ENCODE data around the gene EFR3B. TPM values are rescaled to one million over a fixed set of nuclear protein-coding genes. Genes with fewer than 3 reads are reported as not detected.
A peak's percentile ranks its signal among the peaks of the same experiment; 100 is the strongest.
"Not testable (repeated sequence)": the region's sequence is repeated elsewhere in the genome, so short reads cannot be mapped to it uniquely, and the experiment has no call there.

The EFR3B gene
- total RNA-seq, 4 donors from 2014 or later, result under 0.01 to 1.4 (median 0.32) TPM

- 46 to 78% methylated on average over 3 to 4 of the region's 5 CpGs for WGBS, 2 donors
- Histone ChIP-seq H3K4me1 (peaks cover 0 to 11% (median 0%) of the 10 kb centered on the region in 3 donors), H3K27ac (no peak overlapping the region), H3K27me3 (no peaks in the 10 kb centered on the region), H3K4me3 (no peak overlapping the region), H3K9me3 (no peaks in the 10 kb centered on the region), H3K36me3 (no peaks in the 10 kb centered on the region)
- intact Hi-C loops (cut with DNase I), result loop anchor here (10.0 kb wide), 1 partner anchor 719 kb away; no protein-coding TSS in a partner anchor
- DNase-seq, result no peak
- TF ChIP-seq, protein P1, sequence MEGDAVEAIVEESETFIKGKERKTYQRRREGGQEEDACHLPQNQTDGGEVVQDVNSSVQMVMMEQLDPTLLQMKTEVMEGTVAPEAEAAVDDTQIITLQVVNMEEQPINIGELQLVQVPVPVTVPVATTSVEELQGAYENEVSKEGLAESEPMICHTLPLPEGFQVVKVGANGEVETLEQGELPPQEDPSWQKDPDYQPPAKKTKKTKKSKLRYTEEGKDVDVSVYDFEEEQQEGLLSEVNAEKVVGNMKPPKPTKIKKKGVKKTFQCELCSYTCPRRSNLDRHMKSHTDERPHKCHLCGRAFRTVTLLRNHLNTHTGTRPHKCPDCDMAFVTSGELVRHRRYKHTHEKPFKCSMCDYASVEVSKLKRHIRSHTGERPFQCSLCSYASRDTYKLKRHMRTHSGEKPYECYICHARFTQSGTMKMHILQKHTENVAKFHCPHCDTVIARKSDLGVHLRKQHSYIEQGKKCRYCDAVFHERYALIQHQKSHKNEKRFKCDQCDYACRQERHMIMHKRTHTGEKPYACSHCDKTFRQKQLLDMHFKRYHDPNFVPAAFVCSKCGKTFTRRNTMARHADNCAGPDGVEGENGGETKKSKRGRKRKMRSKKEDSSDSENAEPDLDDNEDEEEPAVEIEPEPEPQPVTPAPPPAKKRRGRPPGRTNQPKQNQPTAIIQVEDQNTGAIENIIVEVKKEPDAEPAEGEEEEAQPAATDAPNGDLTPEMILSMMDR (IDR thresholded peaks at IDR 0.05), result no peak
- no peak for TF ChIP-seq POLR2A (IDR thresholded peaks at IDR 0.05)
Measured at GRCh38 chr2:25123682-25124081, 81.8 kb downstream of the EFR3B start.

GRCh38 chr2:25125189-25125588 is 83.3 kb downstream of the EFR3B start:
- TF ChIP-seq POLR2A (IDR thresholded peaks at IDR 0.05), result no peak
- TF ChIP-seq, protein P1 (IDR thresholded peaks at IDR 0.05), result no peak
- Histone ChIP-seq H3K36me3 (no peaks in the 10 kb centered on the region), H3K27ac (peak overlapping the region; percentile 9 to 50 (median 22)), H3K4me3 (no peak overlapping the region), H3K4me1 (peaks cover 0 to 19% (median 2%) of the 10 kb centered on the region in 3 donors), H3K27me3 (peaks cover 0 to 8% (median 0%) of the 10 kb centered on the region in 4 donors), H3K9me3 (no peaks in the 10 kb centered on the region)
- intact Hi-C loops (cut with DNase I), result loop anchor here (5.0 to 10.0 kb wide), 2 partner anchors 148 to 720 kb away; no protein-coding TSS in a partner anchor
- no peak for DNase-seq
- 57 to 83% methylated on average over 3 to 6 of the region's 7 CpGs for WGBS, 2 donors

DNA sequence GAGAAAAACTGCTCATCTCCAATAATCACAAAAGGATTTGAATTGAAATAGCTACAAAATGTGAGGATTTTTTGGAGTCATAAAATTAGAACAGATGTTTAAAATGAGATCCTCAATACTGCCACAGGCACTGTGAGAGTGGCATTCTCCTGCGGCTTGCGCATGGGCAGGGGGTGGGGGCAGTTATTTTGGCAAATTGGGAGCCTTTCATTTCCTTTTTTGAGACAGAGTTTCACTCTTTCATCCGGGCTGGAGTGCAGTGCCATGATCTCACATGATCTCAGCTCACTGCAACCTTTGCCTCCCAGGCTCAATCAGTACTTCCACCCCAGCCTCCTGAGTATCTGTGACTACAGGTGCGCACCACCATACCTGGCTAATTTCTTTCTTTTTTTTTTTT is 84.1 kb downstream of the EFR3B start:
- WGBS, 2 donors, result 79 to 87% methylated on average over 4 of the region's 4 CpGs
- H3K4me3 ChIP-seq, result no peak overlapping the region
- H3K9me3 ChIP-seq, result no peaks in the 10 kb centered on the region
- H3K27me3 ChIP-seq, result peaks cover 0 to 15% (median under 1%) of the 10 kb centered on the region in 4 donors
- peaks cover 0 to 20% (median 2%) of the 10 kb centered on the region in 3 donors for H3K4me1 ChIP-seq
- intact Hi-C loops (cut with DNase I), result loop anchor here (5.0 to 10.0 kb wide), 2 partner anchors 149 to 721 kb away; no protein-coding TSS in a partner anchor
- no peak for DNase-seq
- H3K27ac ChIP-seq, result no peak overlapping the region
- H3K36me3 ChIP-seq, result no peaks in the 10 kb centered on the region
- TF ChIP-seq, protein P1 (IDR thresholded peaks at IDR 0.05), result no peak
- TF ChIP-seq POLR2A (IDR thresholded peaks at IDR 0.05), result no peak

DNA sequence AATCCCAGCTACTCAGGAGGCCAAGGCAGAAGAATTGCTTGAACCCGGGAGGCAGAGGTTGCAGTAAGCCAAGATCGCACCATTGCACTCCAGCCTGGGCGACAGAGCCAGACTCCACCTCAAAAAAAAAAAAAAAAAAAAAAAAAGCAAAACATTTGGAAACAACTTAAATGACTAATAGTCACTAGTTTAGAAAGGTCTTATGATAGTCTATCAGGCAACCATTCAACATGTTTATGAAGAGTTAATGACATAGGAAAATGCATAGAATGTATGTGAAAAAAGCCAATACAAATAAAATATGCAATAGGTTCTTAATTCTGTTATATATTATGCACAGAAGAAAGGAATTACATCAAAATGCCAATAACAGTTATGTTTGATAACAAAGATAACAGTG is 85.2 kb downstream of the EFR3B start:
- DNase-seq, H3K9me3 ChIP-seq, H3K27ac ChIP-seq, H3K36me3 ChIP-seq, H3K4me3 ChIP-seq: not testable (repeated sequence)
- peaks cover 2 to 31% (median 5%) of the 10 kb centered on the region in 3 donors for H3K4me1 ChIP-seq
- 81 to 93% methylated on average over 2 to 3 of the region's 3 CpGs for WGBS, 2 donors
- H3K27me3 ChIP-seq, result peaks cover 0 to 26% (median 3%) of the 10 kb centered on the region in 4 donors
- intact Hi-C loops (cut with DNase I), result loop anchor here (5.0 to 10.0 kb wide), 2 partner anchors 150 to 722 kb away; no protein-coding TSS in a partner anchor

DNA sequence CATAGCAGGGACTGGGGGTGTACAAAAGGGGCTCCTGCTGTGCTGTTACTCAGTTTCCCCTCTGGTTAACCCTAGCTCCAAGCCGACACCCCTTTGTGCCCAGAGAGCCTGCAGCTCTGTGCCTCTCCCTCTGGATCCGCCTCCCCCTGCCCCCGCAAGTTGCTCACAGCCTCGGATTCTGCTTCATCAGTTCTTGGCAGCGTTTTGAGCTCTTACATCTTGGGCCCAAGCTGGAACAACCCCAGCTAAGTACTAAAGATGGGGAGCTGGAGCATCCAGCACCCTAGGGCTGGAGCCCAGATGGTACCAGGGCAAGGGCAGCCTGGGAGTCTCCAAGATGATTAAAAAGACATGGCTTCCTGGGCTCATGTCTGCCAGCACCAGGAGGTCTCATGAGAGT is 85.8 kb downstream of the EFR3B start:
- DNase-seq, result no peak

More for the DNA sequence above, 85.8 kb downstream of the EFR3B start:
- no peak for TF ChIP-seq POLR2A (IDR thresholded peaks at IDR 0.05)
- TF ChIP-seq, protein P1 (IDR thresholded peaks at IDR 0.05), result no peak
- H3K27ac ChIP-seq, result no peak overlapping the region
- intact Hi-C loops (cut with DNase I), result loop anchor here (5.0 to 10.0 kb wide), 2 partner anchors 150 to 723 kb away; no protein-coding TSS in a partner anchor
- peaks cover 2 to 33% (median 5%) of the 10 kb centered on the region in 3 donors for H3K4me1 ChIP-seq
- H3K36me3 ChIP-seq, result no peaks in the 10 kb centered on the region
- 31 to 74% methylated on average over 4 to 5 of the region's 5 CpGs for WGBS, 2 donors
- no peak overlapping the region for H3K4me3 ChIP-seq
- peaks cover 0 to 32% (median 3%) of the 10 kb centered on the region in 4 donors for H3K27me3 ChIP-seq
- no peaks in the 10 kb centered on the region for H3K9me3 ChIP-seq

All from esophagus squamous epithelium (tissue), 5 donors.